IMR-90 (cell line): ENCODE data around the gene CNPY3. TPM values are rescaled to one million over a fixed set of nuclear protein-coding genes. Genes with fewer than 3 reads are reported as not detected.

Source experiments
- ATAC-seq: fragments of 200-7000 bp; cut with Tn5 transposase; 2 replicates; pipeline ENCODE4 v1.9.1; 2020; ENCODE audit warnings: low read depth, mild to moderate bottlenecking, moderate library complexity
- BruUV-seq: library from RNA; stranded (reverse); fragments of 400-500 nt; replicated peaks from 2 replicates; lab custom pipeline; 2021; lab: Mats Ljungman, UMichigan
- CTCF ChIA-PET: fragments of 300-600 bp; formaldehyde crosslinking; extraction: SDS; loops from one replicate; lab custom pipeline; 2021; ENCODE audit warnings: antibody characterized with exemption; lab: Yijun Ruan, JAX
- POLR2A ChIA-PET: fragments of 300-600 bp; sonication (Branson Sonifier 250); formaldehyde crosslinking; loops from one replicate; lab custom pipeline; 2022; ENCODE audit warnings: antibody characterized with exemption; ENCODE audit not compliant: unreplicated experiment; lab: Charles Lee
- DNase-seq: peaks from one replicate; pipeline ENCODE4 v3.0.0; 2013
- H2AFZ ChIP-seq: replicated peaks from 2 replicates; pipeline ENCODE3; 2013; ENCODE audit warnings: low read length, mild to moderate bottlenecking; ENCODE audit not compliant: poor library complexity
- H2AK5ac ChIP-seq: 2 replicates; pipeline ENCODE4 v1.6.1; 2013; ENCODE audit warnings: low read depth, low read length, inconsistent platforms
- H2AK9ac ChIP-seq: replicated peaks from 2 replicates; pipeline ENCODE3; 2013; ENCODE audit warnings: mild to moderate bottlenecking, low read depth, low read length, moderate library complexity; ENCODE audit not compliant: poor library complexity
- H2BK120ac ChIP-seq: 2 replicates; pipeline ENCODE4 v1.6.1; 2013; ENCODE audit warnings: low read depth, low read length, inconsistent platforms
- H2BK15ac ChIP-seq: 3 replicates; pipeline ENCODE4 v1.6.1; 2013; ENCODE audit warnings: low read depth, low read length, inconsistent platforms
- H2BK20ac ChIP-seq: 2 replicates; pipeline ENCODE4 v1.6.1; 2013; ENCODE audit warnings: low read depth, mild to moderate bottlenecking, inconsistent platforms, low read length, moderate library complexity
- H2BK5ac ChIP-seq: 2 replicates; pipeline ENCODE4 v1.6.1; 2013; ENCODE audit warnings: mild to moderate bottlenecking, low read depth, low read length, inconsistent platforms; ENCODE audit not compliant: poor library complexity, severe bottlenecking
- H3K14ac ChIP-seq: replicated peaks from 2 replicates; pipeline ENCODE4 v1.6.1; 2013; ENCODE audit warnings: low read depth, low read length, inconsistent platforms
- H3K18ac ChIP-seq: 2 replicates; pipeline ENCODE4 v1.6.1; 2013; ENCODE audit warnings: low read depth, low read length, control low read depth
- H3K23ac ChIP-seq: 2 replicates; pipeline ENCODE4 v1.6.1; 2013; ENCODE audit warnings: low read depth, low read length, inconsistent platforms
- H3K27ac ChIP-seq: 2 replicates; pipeline ENCODE4 v1.5.1; 2013; ENCODE audit warnings: mild to moderate bottlenecking, control low read depth, low read length; ENCODE audit not compliant: insufficient read depth
- H3K27me3 ChIP-seq: 2 replicates; pipeline ENCODE4 v1.6.1; 2013; ENCODE audit warnings: low read length; ENCODE audit not compliant: control insufficient read depth, insufficient read depth
- H3K36me3 ChIP-seq: 2 replicates; pipeline ENCODE4 v1.6.1; 2013; ENCODE audit warnings: low read length, mixed read lengths; ENCODE audit not compliant: control insufficient read depth, insufficient read depth
- H3K4ac ChIP-seq: 2 replicates; pipeline ENCODE4 v1.6.1; 2013; ENCODE audit warnings: low read depth, low read length, inconsistent platforms
- H3K4me1 ChIP-seq: 2 replicates; pipeline ENCODE4 v1.6.1; 2013; ENCODE audit warnings: low read length, mixed read lengths; ENCODE audit not compliant: control insufficient read depth, insufficient read depth
- H3K4me2 ChIP-seq: 2 replicates; pipeline ENCODE4 v1.6.1; 2013; ENCODE audit warnings: low read depth, mild to moderate bottlenecking, control low read depth, low read length, moderate library complexity
- H3K4me3 ChIP-seq: 2 replicates; pipeline ENCODE4 v1.5.1; 2013; ENCODE audit warnings: low read depth, mild to moderate bottlenecking, control low read depth, low read length, moderate library complexity; ENCODE audit not compliant: insufficient read depth
- H3K56ac ChIP-seq: 2 replicates; pipeline ENCODE4 v1.6.1; 2013; ENCODE audit warnings: low read length, inconsistent platforms; ENCODE audit not compliant: insufficient read depth; ENCODE audit errors: extremely low read depth
- H3K79me1 ChIP-seq, 2 experiments: 2 replicates each; pipeline ENCODE4 v1.6.1; 2013; ENCODE audit warnings: low read length in 2 of 2, inconsistent platforms in 1 of 2, low read depth in 1 of 2
- H3K9ac ChIP-seq: 2 replicates; pipeline ENCODE4 v1.6.1; 2013; ENCODE audit warnings: low read depth, low read length, control low read depth
- H3K9me1 ChIP-seq: 2 replicates; pipeline ENCODE4 v1.6.1; 2013; ENCODE audit warnings: low read length, inconsistent platforms; ENCODE audit not compliant: insufficient read depth
- H3K9me3 ChIP-seq: 2 replicates; pipeline ENCODE4 v1.6.1; 2013; ENCODE audit warnings: low read length; ENCODE audit not compliant: control insufficient read depth, insufficient read depth
- H4K20me1 ChIP-seq: 2 replicates; pipeline ENCODE4 v1.6.1; 2013; ENCODE audit warnings: low read length, inconsistent platforms; ENCODE audit not compliant: insufficient read depth
- H4K5ac ChIP-seq: 2 replicates; pipeline ENCODE4 v1.6.1; 2013; ENCODE audit warnings: mild to moderate bottlenecking, low read depth, low read length, control low read depth
- H4K8ac ChIP-seq, 2 experiments: 2 replicates each; pipeline ENCODE4 v1.6.1; 2013; ENCODE audit warnings: low read depth in 2 of 2, low read length in 2 of 2, control low read depth in 1 of 2, inconsistent platforms in 1 of 2
- H4K91ac ChIP-seq: 2 replicates; pipeline ENCODE4 v1.6.1; 2013; ENCODE audit warnings: low read depth, low read length, inconsistent platforms; ENCODE audit not compliant: insufficient read depth
- BHLHE40 ChIP-seq: fragments of 150-350 bp; IDR thresholded peaks from 2 replicates; pipeline ENCODE4 v1.6.1; 2016; ENCODE audit warnings: mild to moderate bottlenecking, low read depth, low read length
- CEBPB ChIP-seq: IDR thresholded peaks from 2 replicates; pipeline ENCODE4 v1.6.1; 2012; ENCODE audit warnings: low read depth, low read length, improper control_type of control experiment
- CHD1 ChIP-seq: IDR thresholded peaks from 2 replicates; pipeline ENCODE4 v1.6.1; 2012; ENCODE audit warnings: low read depth, low read length, improper control_type of control experiment
- CTCF ChIP-seq: conservative IDR thresholded peaks from 2 replicates; pipeline ENCODE4 v1.5.1; 2012; ENCODE audit warnings: mild to moderate bottlenecking, low read depth, low read length, improper control_type of control experiment
- ELK1 ChIP-seq: fragments of 150-350 bp; IDR thresholded peaks from 2 replicates; pipeline ENCODE4 v1.6.1; 2016; ENCODE audit warnings: low read depth, mild to moderate bottlenecking, low read length, moderate library complexity, borderline replicate concordance
- FOS ChIP-seq: fragments of 150-350 bp; IDR thresholded peaks from 2 replicates; pipeline ENCODE4 v1.6.1; 2016; ENCODE audit warnings: low read depth, low read length
- MAFK ChIP-seq: IDR thresholded peaks from 2 replicates; pipeline ENCODE4 v1.6.1; 2012; ENCODE audit warnings: low read depth, low read length, improper control_type of control experiment
- MXI1 ChIP-seq: IDR thresholded peaks from 2 replicates; pipeline ENCODE4 v1.6.1; 2012; ENCODE audit warnings: low read depth, mild to moderate bottlenecking, low read length, moderate library complexity, borderline replicate concordance
- NFE2L2 ChIP-seq: fragments of 150-350 bp; IDR thresholded peaks from 2 replicates; pipeline ENCODE4 v1.6.1; 2016; ENCODE audit warnings: low read depth, mild to moderate bottlenecking, low read length
- POLR2A ChIP-seq: IDR thresholded peaks from 2 replicates; pipeline ENCODE4 v1.6.1; 2012; ENCODE audit warnings: mild to moderate bottlenecking, low read depth, low read length
- RAD21 ChIP-seq: IDR thresholded peaks from 2 replicates; pipeline ENCODE4 v1.6.1; 2012; ENCODE audit warnings: low read length, improper control_type of control experiment
- RCOR1 ChIP-seq: IDR thresholded peaks from 2 replicates; pipeline ENCODE4 v1.6.1; 2012; ENCODE audit warnings: mild to moderate bottlenecking, low read length, improper control_type of control experiment; ENCODE audit not compliant: insufficient replicate concordance
- RFX5 ChIP-seq: IDR thresholded peaks from 2 replicates; pipeline ENCODE4 v1.8.0; 2012; ENCODE audit warnings: low read depth, mild to moderate bottlenecking, low read length, moderate library complexity
- SMC3 ChIP-seq: fragments of 150-350 bp; IDR thresholded peaks from 2 replicates; pipeline ENCODE4 v1.6.1; 2016; ENCODE audit warnings: low read depth, mild to moderate bottlenecking, antibody characterized with exemption, low read length, moderate library complexity
- WGBS, 2 experiments: methylation state at CpG; one replicate each; pipeline versions ENCODE4 v1.1.5 to v1.1.7; 2013; ENCODE audit warnings: missing lambda C conversion rate in 2 of 2; ENCODE audit not compliant: insufficient read length in 1 of 2; ENCODE audit errors: extremely low coverage in 2 of 2; 5-methylcytosine and 5-hydroxymethylcytosine counted together
- dilution Hi-C: fragments of 300-500 bp; cut with HindIII; formaldehyde crosslinking; loops from one replicate; pipeline ENCODE4 v1.14.3; 2018; ENCODE audit warnings: low sequenced_read_pairs; ENCODE audit not compliant: unreplicated experiment
- in situ Hi-C: fragments of 300-500 bp; cut with MboI; formaldehyde crosslinking; loops from 3 replicates; pipeline ENCODE4 v1.14.3; 2019; ENCODE audit warnings: low sequenced_read_pairs, inconsistent platforms, mixed read lengths
- intact Hi-C: fragments of 100-400 bp; cut with micrococcal nuclease; formaldehyde crosslinking; loops from 2 replicates; pipeline ENCODE4 v1.10.0; 2022
- polyA plus RNA-seq, 3 experiments: library from polyadenylated mRNA; depleted of rRNA; stranded (reverse); fragments of >200 nt; gene quantifications; 2 replicates each; pipeline ENCODE4 v1.2.3, GENCODE V29; 2012; ENCODE audit warnings: low replicate concordance in 1 of 3
- total RNA-seq: library from RNA; depleted of rRNA; stranded (reverse); fragments of >200 nt; gene quantifications from 2 replicates; pipeline ENCODE4 v1.2.3, GENCODE V29; 2012

Gene CNPY3
- total and polyA plus RNA-seq, 2 of the 4 experiments (the other 2 are of a cell fraction): 13.3 to 39.2 TPM

- TF ChIP-seq CHD1: no peak
Observed at GRCh38 chr6:42960243-42961019, 31.2 kb downstream of the CNPY3 start, which contains the start of gene GNMT (continued).

- Histone ChIP-seq H3K79me1 (peaks cover 0 to 3% of the 10 kb centered on the region in 2 experiments; a peak in 1 of 4 replicates), H3K9ac (no peak overlapping the region), H2BK5ac (no peak overlapping the region), H2AK5ac (0 out of 2 replicates have a peak overlapping the region, but pooled peaks have one; percentile 2), H2AK9ac (no peak overlapping the region), H2BK120ac (no peak overlapping the region), H4K91ac (no peak overlapping the region), H2AFZ (peak overlapping the region; percentile 84), H4K8ac (no peak overlapping the region), H3K9me3 (no peaks in the 10 kb centered on the region), H4K5ac (no peak overlapping the region), H3K9me1 (no peaks in the 10 kb centered on the region), H3K27ac (no peak overlapping the region), H3K56ac (no peak overlapping the region), H3K23ac (no peak overlapping the region), H3K27me3 (no peaks in the 10 kb centered on the region), H3K4me2 (peak overlapping the region; percentile 35), H4K20me1 (no peaks in the 10 kb centered on the region), H2BK20ac (no peak overlapping the region), H3K36me3 (peaks cover 29% of the 10 kb centered on the region), H2BK15ac (no peak overlapping the region), H3K18ac (no peak overlapping the region), H3K4me3 (peak overlapping the region; percentile 18; the same call in 1 of the 2 replicates), H3K4ac (no peak overlapping the region), H3K4me1 (peaks cover 7% of the 10 kb centered on the region; the same call in 1 of the 2 replicates), H3K14ac (no peak overlapping the region)
- CTCF ChIA-PET: interaction anchor here (0.7 kb wide), 1 partner anchor 257 kb away, joined by 4 read pairs; no protein-coding TSS in a partner anchor
- dilution Hi-C loops: no loop called here
- POLR2A ChIA-PET: no interaction called here
- in situ Hi-C loops: no loop called here
- no TSS peak for BruUV-seq
- no peak for DNase-seq
- intact Hi-C loops: no loop called here
- WGBS, 2 experiments: 44% methylated on average over 13 of the region's 15 CpGs; no CpG with 5 or more reads in 1 of the 2 experiments
- ATAC-seq: no peak
- no peak for TF ChIP-seq MXI1
- TF ChIP-seq CTCF: no peak
- no peak for TF ChIP-seq FOS
- no peak for TF ChIP-seq POLR2A
- TF ChIP-seq CEBPB: no peak
- TF ChIP-seq MAFK: no peak
- no peak for TF ChIP-seq ELK1
- TF ChIP-seq CHD1: no peak
- TF ChIP-seq SMC3: no peak
- no peak for TF ChIP-seq RCOR1
- no peak for TF ChIP-seq NFE2L2
- TF ChIP-seq RFX5: no peak
- no peak for TF ChIP-seq BHLHE40
- no peak for TF ChIP-seq RAD21
Observed at GRCh38 chr6:42961020-42961470, 31.8 kb downstream of the CNPY3 start.
